Activated CD4-positive, CD25-positive, alpha-beta regulatory T cell treated with anti-CD3 and anti-CD28 coated beads, Interleukin-2, amount 50 U/mL, for 72 hours (primary cell): Measurements from ENCODE around the gene QSOX1.

ENCODE experiments used
- DNase-seq: peaks from one replicate; pipeline ENCODE4 v3.0.0; 2021

Gene QSOX1

DNA sequence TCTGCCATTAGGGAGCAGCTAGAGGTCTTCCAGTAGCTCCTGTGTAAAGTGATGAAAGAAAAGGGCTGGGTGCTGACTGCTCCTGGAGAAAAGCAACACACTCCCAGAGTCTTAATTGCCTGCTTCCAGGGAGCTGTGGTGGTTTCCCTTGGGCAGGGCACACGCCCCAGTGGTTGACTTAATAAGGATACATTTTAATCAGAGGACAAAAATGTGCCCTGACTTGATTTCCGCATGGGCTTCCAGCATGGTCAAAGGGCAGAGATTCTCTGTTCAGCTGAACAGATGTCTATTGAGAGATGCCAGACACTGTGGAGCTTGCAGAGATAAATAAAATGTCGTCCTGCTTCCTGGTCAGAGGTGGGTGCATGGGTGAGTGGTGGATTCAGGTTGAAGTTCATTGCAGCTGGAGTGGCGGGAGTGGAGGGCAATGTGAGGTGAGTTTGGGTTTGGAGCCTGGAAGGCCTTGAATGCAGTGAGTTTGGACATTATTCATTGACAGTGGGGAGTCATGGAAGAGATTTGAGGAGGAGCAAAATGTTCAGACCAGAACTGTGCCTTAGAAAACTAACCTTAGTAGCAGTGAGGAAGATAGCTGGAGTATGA lies 16.0 kb downstream of the QSOX1 start:
- no peak for DNase-seq

GRCh38 chr1:180171691-180172090 lies 17.0 kb downstream of the QSOX1 start:
- no peak for DNase-seq

DNA sequence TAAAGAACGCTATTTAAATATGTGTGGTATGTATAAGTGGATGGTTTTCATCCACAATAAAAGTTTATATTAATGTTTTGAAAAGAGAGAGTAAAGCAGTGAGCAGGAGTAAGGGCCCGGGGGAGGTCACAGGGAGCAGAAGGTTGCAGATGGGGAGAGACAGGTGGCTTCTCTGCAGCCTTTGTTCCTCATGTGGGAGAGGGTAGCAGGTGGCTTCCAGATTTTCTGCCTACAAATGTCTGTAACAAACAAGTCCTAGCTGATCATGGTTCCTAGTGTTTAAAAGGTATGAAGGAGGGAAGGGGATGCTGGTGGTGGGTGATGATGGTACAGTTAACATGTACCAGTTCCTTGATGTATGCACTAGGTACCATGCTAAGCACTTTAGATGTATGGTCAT lies 18.8 kb downstream of the QSOX1 start:
- DNase-seq: no peak

GRCh38 chr1:180173952-180174351 lies 19.3 kb downstream of the QSOX1 start:
- DNase-seq: no peak

- DNase-seq: no peak
Observed at GRCh38 chr1:180175291-180175690, 20.6 kb downstream of the QSOX1 start.

DNA sequence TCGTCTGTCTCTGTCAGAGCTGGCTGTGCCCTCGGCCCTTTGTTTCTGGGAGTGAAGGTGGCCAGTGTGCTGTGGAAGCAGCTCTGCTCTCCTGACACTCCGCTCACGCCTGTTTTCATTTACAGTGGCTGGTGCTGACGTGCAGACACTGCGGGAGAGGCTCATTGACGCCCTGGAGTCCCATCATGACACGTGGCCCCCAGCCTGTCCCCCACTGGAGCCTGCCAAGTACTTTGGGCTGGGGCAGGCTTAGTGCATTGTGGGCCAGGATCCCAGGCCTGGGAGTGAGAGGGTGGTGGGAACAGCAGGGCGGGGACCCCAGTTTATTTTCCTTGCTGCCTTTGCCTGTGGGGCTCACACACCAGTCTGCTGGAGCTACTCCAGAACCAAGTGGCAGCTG lies 21.1 kb downstream of the QSOX1 start:
- no peak for DNase-seq

GRCh38 chr1:180176965-180177364 lies 22.3 kb downstream of the QSOX1 start:
- no peak for DNase-seq

GRCh38 chr1:180177931-180178330 lies 23.3 kb downstream of the QSOX1 start:
- no peak for DNase-seq

DNA sequence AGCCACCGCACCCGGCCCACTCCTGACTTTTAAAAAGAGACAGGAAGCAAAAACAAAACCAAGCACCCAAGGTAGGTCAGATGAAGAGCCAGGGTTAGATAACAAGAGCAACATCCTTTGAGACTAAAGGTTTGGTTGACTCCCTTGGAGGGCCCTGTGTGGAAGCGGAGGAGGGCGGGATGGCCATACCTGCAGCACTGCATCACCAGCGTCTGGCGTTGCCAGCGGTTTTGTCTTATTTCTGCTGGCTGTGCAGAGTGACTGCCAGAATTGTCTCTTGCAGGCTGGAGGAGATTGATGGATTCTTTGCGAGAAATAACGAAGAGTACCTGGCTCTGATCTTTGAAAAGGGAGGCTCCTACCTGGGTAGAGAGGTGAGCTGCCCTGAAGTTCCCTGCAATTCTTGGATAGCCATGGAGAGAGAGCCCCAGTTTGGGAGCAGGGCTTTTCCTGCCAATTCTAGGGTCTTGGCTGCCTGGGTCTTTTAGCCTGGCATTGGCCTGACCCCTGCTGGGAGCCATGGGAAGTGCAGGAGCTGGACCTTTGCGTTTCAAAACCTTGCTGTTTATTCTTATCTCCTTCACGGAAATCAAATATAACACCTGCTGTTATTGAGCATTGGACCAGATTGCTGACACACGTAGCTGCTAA lies 24.0 kb downstream of the QSOX1 start:
- peak; percentile 78 for DNase-seq

DNA sequence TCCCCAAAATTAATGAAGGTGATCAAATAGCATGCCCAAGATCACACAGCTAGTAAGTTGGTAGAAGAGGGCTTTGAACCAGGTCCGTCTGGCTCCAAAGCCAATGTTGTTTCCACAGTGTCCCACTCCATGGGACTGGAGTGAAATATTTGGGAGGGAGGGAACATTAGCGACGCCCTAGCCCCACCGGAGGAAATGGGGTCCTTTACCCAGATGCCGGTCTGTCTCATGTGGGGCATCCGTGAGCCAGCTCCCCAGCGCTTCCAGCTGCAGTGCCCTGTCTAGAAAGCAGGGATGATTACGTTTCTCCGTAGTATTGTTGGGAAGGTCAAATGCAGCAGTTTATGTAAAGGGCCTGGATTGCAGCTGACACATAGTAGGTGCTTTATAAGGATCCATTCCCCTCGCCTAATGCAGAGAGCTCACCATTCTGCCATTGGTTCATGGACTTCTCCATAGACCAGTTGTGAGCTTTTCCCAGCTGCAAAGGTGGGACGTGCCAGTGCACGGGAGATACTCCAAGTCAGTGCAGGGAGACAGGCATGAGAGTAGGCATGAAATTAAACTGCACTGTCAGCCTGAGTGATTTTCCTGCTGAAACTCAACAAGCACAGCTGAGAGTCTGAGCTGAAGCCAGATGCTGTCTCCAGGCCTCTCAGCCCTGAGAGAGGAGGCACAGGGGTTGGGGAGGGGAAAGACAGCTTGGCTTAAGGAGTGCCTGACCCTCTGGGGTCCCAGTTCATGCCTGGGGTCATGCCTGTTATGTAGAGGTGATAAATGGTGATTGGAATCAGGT lies 24.7 kb downstream of the QSOX1 start:
- DNase-seq: no peak

GRCh38 chr1:180181048-180181447 lies 26.4 kb downstream of the QSOX1 start:
- no peak for DNase-seq

DNA sequence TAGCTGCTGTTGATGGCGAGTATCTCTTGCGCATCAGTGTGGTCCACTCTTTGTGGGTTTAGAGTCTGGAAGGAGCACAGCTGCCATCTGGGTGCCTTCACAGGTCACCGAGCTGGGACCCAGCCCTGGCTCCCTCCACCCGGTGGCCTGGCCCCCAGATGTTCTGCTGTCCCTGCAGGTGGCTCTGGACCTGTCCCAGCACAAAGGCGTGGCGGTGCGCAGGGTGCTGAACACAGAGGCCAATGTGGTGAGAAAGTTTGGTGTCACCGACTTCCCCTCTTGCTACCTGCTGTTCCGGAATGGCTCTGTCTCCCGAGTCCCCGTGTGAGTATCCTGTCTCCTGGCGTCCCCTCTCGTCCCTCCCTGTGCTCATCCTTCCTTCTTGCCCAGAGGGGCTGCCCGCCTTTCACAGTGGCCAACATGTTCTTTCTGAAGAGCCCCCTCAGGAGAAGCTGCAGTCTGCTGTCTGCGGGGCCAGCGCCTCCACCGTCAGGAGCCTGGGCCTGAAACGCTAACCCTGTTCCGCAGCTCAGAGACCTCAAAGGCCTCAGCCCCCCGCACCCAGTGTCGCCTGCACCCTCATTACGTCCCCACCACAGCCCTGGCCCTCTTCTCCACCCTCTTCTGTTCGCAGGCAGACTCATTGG lies 27.4 kb downstream of the QSOX1 start:
- no peak for DNase-seq

DNA sequence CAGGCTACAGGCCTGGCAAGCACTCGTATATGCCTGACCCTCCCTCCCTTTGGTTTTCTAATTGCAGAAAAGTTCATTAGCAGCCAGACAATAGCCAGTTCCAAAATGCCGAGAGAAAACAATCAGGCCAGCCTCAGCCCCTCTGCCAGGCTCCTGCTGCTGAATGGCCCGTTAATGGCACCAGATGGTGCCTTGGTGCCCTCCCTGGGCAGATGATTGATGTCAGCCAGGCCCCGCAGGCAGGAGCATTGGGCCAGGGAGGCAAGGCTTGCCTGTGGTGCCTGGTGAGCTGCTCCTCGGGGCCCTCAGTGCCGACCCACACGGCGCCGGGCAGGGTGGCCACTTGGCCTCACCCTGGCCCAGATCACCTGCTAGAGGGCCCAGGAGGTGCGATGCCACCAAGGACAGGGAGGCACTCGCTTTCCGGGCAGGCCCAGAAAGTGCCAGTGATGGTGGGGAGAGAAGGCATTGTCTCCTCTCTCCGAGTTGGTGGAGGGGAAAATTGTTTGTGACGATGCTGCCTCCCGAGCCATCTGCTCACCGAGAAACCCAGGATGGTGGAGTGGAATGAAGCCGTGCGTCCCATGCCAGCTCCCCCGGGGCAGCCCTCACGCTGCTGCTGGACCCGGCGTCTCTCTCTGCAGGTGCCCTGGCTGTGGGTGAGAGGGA lies 28.1 kb downstream of the QSOX1 start:
- no peak for DNase-seq

GRCh38 chr1:180183426-180183825 lies 28.8 kb downstream of the QSOX1 start:
- no peak for DNase-seq

- no peak for DNase-seq
Observed at GRCh38 chr1:180184041-180184440, 29.4 kb downstream of the QSOX1 start.

DNA sequence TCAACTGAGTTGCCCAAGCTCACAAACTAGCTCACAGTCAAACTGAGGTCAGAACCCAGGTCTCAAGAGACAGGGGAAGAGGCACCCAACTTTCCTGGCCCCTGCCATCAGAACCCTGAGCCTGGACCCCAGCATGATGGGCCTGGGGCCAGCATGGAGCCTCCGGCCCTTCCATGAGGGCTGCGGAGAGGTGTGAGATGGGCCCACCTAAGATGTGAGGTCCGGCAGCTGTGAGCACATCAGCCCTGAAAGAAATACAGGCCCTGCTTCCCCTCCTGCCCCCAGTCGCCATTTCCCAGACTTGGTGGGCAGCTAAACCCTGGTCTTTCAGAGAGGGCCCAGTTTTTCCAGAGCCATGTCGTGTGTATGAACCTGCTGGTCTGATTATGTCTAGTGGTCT lies 30.6 kb downstream of the QSOX1 start:
- no peak for DNase-seq

DNA sequence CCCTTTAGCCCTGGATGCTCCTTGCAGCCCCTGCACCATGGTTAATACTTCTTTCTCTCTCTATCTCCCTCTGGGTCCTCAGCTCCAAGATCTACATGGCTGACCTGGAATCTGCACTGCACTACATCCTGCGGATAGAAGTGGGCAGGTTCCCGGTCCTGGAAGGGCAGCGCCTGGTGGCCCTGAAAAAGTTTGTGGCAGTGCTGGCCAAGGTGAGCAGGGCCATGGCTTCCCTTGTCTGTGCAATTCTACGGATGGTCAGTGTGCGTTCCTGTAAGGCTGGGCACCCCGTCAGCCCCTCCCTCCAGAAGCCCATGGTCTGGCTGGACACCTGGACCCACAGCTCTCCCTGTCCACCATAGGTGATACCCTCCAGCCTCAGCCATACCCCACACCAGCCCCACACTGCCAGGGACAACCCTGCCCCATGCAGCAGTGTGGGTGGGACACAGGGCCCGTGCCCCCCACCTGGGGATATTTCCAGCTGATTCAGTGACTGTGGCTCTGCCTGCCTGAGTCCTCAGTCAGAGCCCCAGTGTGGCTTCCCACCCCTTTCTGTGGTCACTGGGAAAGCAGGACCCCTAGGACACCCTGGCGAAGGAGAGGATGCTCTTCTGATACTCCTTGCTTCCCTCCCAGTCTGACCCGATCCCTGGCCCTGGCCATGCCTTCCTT lies 31.4 kb downstream of the QSOX1 start:
- DNase-seq: no peak

DNA sequence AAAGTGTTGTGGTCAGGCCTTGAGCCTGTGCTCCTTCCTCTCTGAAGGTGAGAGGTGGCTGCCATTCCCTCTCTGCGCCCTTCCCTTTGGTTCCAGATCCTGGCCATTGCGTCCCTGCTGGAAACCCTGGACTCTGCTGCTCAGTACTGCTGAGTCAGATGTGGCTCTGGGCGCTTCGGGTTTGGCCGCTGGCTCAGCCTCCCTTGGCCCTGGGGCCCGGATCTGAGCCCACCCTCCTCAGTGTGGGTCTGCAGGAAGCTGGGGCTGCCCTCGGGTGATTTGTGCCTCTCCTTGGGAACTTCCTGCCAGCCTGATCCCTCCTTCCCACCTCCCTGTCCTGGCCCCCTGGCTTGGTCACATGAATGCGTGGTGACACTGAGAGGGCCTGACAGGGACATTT lies 32.2 kb downstream of the QSOX1 start:
- no peak for DNase-seq

GRCh38 chr1:180187626-180188025 lies 33.0 kb downstream of the QSOX1 start:
- DNase-seq: no peak

GRCh38 chr1:180188091-180188506 lies 33.4 kb downstream of the QSOX1 start:
- no peak for DNase-seq

GRCh38 chr1:180188684-180189175 lies 34.1 kb downstream of the QSOX1 start:
- no peak for DNase-seq

DNA sequence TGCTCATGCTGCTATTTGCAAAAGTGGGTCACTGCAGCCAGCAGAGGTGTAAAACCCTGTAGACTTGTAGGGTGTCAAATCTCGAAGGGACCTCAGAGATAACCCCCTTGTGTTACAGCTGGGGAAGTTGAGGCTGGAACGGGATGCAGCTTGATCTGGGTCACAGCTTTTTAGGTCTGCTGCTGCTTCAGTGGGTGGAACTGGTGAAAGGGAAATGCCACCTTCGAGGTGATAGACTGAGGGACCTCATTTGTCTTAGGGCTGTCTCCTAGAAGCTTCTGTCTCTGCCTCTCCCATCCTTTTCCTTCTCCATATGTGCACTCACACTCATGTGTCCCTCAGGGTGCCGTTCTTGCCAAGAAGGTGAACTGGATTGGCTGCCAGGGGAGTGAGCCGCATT lies 35.4 kb downstream of the QSOX1 start:
- DNase-seq: no peak
